GM12892 (cell line): ENCODE measurements around the gene PPP1R15B.

Experiments used
- POLR2A ChIP-seq: IDR thresholded peaks from 2 replicates; pipeline ENCODE4 v1.6.1; 2011; ENCODE audit warnings: low read depth, low read length, control low read depth
- POLR2AphosphoS5 ChIP-seq: IDR thresholded peaks from 2 replicates; pipeline ENCODE4 v1.6.1; 2011; ENCODE audit warnings: low read depth, low read length, control low read depth
- TAF1 ChIP-seq: IDR thresholded peaks from 2 replicates; pipeline ENCODE4 v1.6.1; 2011; ENCODE audit warnings: low read depth, mild to moderate bottlenecking, control low read depth, low read length, borderline replicate concordance

GRCh38 chr1:204448991-204449677 lies 37.5 kb upstream of the PPP1R15B start:
- TF ChIP-seq POLR2A, result no peak
- TF ChIP-seq POLR2AphosphoS5, result no peak
- TF ChIP-seq TAF1, result no peak
